HG03060 (cell line): ENCODE measurements around the gene SAMHD1.
"Not testable (repeated sequence)": the region's sequence is repeated elsewhere in the genome, so short reads cannot be mapped to it uniquely, and the experiment has no call there.

Source experiments
- ATAC-seq: cut with Tn5 transposase; IDR thresholded peaks from one replicate; pipeline ENCODE4 v1.9.1; 2021; ENCODE audit warnings: low read depth, moderate number of reproducible peaks; ENCODE audit not compliant: unreplicated experiment

SAMHD1 gene

GRCh38 chr20:36919715-36920333 is 31.7 kb downstream of the SAMHD1 start:
- ATAC-seq: no peak

GRCh38 chr20:36917943-36918342 is 33.6 kb downstream of the SAMHD1 start:
- no peak for ATAC-seq

GRCh38 chr20:36917240-36917639 is 34.3 kb downstream of the SAMHD1 start:
- no peak for ATAC-seq

GRCh38 chr20:36916199-36916598 is 35.3 kb downstream of the SAMHD1 start:
- ATAC-seq: no peak

- ATAC-seq: no peak
Observed at GRCh38 chr20:36908603-36909002, 42.9 kb downstream of the SAMHD1 start.

GRCh38 chr20:36906086-36906485 is 45.4 kb downstream of the SAMHD1 start:
- ATAC-seq: not testable (repeated sequence)

- ATAC-seq: not testable (repeated sequence)
Observed at GRCh38 chr20:36905566-36905965, 45.9 kb downstream of the SAMHD1 start.

- ATAC-seq: no peak
Observed at GRCh38 chr20:36904690-36905089, 46.8 kb downstream of the SAMHD1 start.

DNA sequence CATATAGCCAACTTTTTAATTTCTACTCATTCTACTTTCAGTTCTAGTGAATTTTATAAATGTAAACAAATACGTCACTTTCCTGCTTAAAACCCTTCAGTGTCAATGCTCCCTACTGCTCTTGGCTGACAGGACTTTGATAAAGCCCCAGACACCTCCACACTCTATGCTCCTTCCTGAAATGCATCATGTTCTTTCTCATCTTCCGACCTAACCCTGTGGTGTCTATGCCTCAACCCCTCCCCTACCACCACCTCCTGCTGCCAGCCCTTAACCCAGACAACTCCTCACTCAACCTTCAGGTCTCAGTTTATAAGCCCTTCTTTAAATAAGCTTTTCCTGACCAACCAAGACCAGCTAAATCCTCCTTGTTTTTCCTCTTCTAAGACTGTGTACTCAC is 56.5 kb downstream of the SAMHD1 start:
- ATAC-seq: no peak

GRCh38 chr20:36893801-36894200 is 57.7 kb downstream of the SAMHD1 start:
- no peak for ATAC-seq

DNA sequence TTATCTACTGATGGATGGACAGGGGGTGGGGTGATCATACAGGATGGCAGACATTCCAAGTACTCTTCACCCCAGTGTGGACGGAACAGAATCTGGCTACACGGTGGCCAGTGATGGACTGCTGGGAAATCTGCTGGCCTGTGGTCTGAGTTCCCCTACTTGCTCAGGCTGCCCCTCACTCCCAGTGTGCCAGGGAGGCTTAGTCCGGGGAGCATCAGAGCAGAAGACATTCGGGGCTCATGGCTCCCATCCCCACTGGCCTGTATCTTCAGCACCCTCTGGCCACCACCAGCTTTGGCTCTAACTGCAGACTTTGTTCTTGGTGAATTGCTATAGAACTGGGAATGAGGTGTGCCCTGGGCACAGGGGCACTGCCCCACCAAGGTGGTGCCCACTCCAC is 60.3 kb downstream of the SAMHD1 start:
- no peak for ATAC-seq

DNA sequence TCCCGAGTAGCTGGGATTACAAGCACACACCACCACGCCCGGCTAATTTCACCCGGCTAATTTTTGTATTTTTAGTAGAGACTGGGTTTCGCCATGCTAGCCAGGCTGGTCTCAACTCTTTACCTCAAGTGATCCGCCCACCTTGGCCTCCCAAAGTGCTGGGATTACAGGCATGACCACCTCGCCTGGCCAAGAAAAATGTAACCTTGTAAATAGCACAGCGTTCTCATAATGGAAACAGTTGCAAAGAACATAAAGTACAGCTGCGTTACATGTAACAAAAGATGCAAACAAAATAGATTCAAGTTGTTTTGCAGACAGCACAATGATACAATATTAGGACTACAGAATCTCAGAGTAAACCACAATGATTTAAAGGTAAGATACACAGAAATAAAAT is 60.9 kb downstream of the SAMHD1 start:
- no peak for ATAC-seq

- ATAC-seq: no peak
Observed at GRCh38 chr20:36888880-36889516, 62.5 kb downstream of the SAMHD1 start.

- ATAC-seq: no peak
Observed at GRCh38 chr20:36887752-36888090, 63.8 kb downstream of the SAMHD1 start.

GRCh38 chr20:36886859-36887751 is 64.4 kb downstream of the SAMHD1 start:
- no peak for ATAC-seq

- ATAC-seq: no peak
Observed at GRCh38 chr20:36885356-36885755, 66.2 kb downstream of the SAMHD1 start.

DNA sequence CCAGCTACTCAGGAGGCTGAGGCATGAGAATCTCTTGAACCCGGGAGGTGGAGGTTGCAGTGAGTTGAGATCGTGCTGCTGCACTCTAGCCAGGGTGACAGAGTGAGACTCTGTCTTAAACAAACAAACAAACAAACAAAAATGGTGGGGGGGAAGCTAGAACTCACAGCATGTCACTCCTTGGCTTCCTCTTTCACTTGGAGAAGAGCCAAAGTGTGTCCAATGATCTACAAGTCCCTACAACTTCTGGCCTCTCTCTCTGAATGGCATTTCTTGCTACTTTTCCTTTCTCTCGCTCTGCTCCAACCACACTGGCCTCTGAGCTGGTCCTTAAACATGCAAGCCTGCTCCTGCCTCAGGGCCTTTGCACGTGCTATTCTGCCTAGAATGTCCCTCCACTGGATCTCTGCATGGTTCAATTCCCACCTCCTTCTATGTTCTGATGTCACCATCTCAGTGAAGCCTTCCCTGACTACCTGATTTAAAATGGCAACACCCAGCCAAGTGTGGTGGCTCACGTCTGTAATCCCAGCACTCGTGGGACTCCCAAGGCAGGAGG is 67.5 kb downstream of the SAMHD1 start:
- ATAC-seq: no peak

GRCh38 chr20:36881888-36882287 is 69.6 kb downstream of the SAMHD1 start:
- ATAC-seq: no peak

- ATAC-seq: no peak
Observed at GRCh38 chr20:36881331-36881730, 70.2 kb downstream of the SAMHD1 start.

DNA sequence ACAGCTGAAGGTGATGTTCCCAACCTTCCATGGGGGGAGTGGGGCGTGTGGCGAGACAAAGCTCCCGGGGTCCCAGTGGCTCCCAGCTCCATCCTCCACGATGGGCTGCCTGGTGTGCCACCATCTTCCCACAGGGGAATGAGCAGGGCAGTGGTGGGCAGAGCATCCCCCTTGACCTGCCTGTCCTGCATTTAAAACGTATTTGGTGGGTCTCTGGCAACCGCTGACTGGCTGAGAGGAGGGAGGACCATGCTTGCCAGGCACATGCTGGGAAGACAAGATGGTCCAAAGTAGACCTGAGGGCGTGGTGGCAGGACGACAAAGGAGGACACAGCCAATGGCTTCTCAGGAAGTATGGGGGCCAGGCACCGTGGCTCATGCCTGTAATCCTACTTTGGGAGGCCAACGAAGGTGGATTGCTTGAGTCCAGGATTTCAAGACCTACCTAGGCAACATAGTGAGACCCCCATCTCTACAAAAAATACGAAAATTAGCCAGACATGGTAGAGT is 70.7 kb downstream of the SAMHD1 start:
- no peak for ATAC-seq

DNA sequence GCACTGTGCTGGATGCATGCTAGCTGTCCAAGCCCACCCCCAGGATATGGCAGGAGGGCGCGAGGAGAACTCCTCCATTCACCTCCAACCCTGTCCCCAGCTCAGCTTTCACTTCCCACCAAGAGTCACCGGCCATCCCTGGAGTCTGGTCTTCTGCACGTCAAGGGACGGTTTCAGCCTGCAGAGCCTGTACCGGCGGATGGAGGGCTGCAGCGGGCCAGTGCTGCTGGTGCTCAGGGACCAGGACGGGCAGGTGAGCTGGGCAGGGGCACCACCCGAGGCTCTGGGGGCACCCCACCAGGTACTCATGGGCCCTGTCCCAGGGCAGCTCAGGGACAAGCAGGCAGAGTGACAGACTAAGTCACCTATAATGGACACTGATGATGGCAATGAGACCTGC is 72.6 kb downstream of the SAMHD1 start:
- ATAC-seq: no peak
